Ishikawa (cell line): ENCODE measurements around the gene MFSD1.

Source experiments
- EP300 ChIP-seq: IDR thresholded peaks from 2 replicates; pipeline ENCODE4 v1.6.1; 2012; ENCODE audit warnings: borderline replicate concordance
- FOXM1 ChIP-seq: IDR thresholded peaks from 2 replicates; pipeline ENCODE4 v1.6.1; 2012; ENCODE audit warnings: low read depth, borderline replicate concordance
- YY1 ChIP-seq: IDR thresholded peaks from 2 replicates; pipeline ENCODE4 v1.6.1; 2012; ENCODE audit warnings: low read depth

DNA sequence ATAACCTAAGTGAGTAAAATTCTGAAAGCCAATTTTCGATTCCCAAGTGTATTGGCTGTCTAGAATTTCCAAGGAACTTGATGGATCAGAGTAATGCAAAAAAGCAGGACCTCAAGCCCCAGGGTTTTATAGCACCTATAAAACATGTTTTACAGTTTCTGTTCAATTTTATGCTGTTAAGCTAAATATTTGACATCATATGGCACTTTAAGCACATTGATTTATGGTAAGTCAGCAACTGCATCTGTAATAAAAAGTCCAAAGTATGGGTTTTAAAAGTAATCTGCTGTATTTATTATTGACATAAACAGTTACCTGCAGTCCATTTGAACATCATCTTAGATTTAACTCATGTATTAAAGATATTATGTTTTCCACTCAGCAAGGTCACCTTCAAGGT, 20.0 kb upstream of the MFSD1 start:
- no peak for TF ChIP-seq YY1
- no peak for TF ChIP-seq EP300
- TF ChIP-seq FOXM1 = no peak
